GM23338 (cell line): Measurements from ENCODE around the gene CAMTA1. TPM values are rescaled to one million over a fixed set of nuclear protein-coding genes. Genes with fewer than 3 reads are reported as not detected.

Experiments
- ATAC-seq: fragments of 200-7000 bp; cut with Tn5 transposase; 3 replicates; pipeline ENCODE4 v1.9.1; 2020
- DNase-seq: peaks from one replicate; pipeline ENCODE4 v3.0.0-alpha.2; 2015; ENCODE audit warnings: low spot score
- H2AFZ ChIP-seq: fragments of 200-600 bp; sonication (generic); 2 replicates; pipeline ENCODE4 v1.8.0; 2016; ENCODE audit warnings: antibody characterized with exemption, mild to moderate bottlenecking, moderate library complexity
- H3F3A ChIP-seq: fragments of 200-600 bp; sonication (generic); replicated peaks from 2 replicates; pipeline ENCODE4 v1.8.0; 2017; ENCODE audit warnings: antibody characterized with exemption, mixed run types, low read depth
- H3K27ac ChIP-seq: fragments of 200-600 bp; sonication (generic); 2 replicates; pipeline ENCODE4 v1.6.1; 2016; ENCODE audit warnings: low read depth
- H3K27me3 ChIP-seq: fragments of 200-600 bp; sonication (generic); 2 replicates; pipeline ENCODE4 v1.8.0; 2016; ENCODE audit warnings: mild to moderate bottlenecking, mixed run types, moderate library complexity; ENCODE audit not compliant: insufficient read depth
- H3K36me3 ChIP-seq: fragments of 200-600 bp; sonication (generic); 2 replicates; pipeline ENCODE4 v1.8.0; 2016; ENCODE audit warnings: mild to moderate bottlenecking; ENCODE audit not compliant: insufficient read depth
- H3K4me1 ChIP-seq: fragments of 200-600 bp; sonication (generic); 2 replicates; pipeline ENCODE4 v1.8.0; 2016; ENCODE audit warnings: mild to moderate bottlenecking, moderate library complexity; ENCODE audit not compliant: insufficient read depth
- H3K4me2 ChIP-seq: fragments of 200-600 bp; sonication (generic); 2 replicates; pipeline ENCODE4 v1.7.1; 2017; ENCODE audit warnings: mixed run types
- H3K4me3 ChIP-seq: fragments of 200-600 bp; sonication (generic); 2 replicates; pipeline ENCODE4 v1.6.1; 2016; ENCODE audit warnings: mixed run types
- H3K79me2 ChIP-seq: fragments of 200-600 bp; sonication (generic); replicated peaks from 2 replicates; pipeline ENCODE4 v1.8.0; 2017; ENCODE audit warnings: mild to moderate bottlenecking; ENCODE audit not compliant: insufficient read depth
- H3K9me2 ChIP-seq: fragments of 200-600 bp; sonication (generic); 2 replicates; pipeline ENCODE4 v1.8.0; 2017; ENCODE audit not compliant: insufficient read depth
- H4K20me1 ChIP-seq: fragments of 200-600 bp; sonication (generic); replicated peaks from 2 replicates; pipeline ENCODE4 v1.8.0; 2017; ENCODE audit warnings: mild to moderate bottlenecking; ENCODE audit not compliant: insufficient read depth
- H3K27ac Mint-ChIP-seq: 2 replicates; pipeline ENCODE4 v1.8.0; 2020; ENCODE audit warnings: inconsistent platforms, mild to moderate bottlenecking, moderate library complexity, mixed read lengths
- H3K27me3 Mint-ChIP-seq: 3 replicates; pipeline ENCODE4 v1.8.0; 2022; ENCODE audit warnings: low read depth, mild to moderate bottlenecking, moderate library complexity, mixed read lengths, inconsistent platforms; ENCODE audit not compliant: insufficient read depth, poor library complexity
- H3K36me3 Mint-ChIP-seq: 3 replicates; pipeline ENCODE4 v1.8.0; 2021; ENCODE audit warnings: low read depth, mild to moderate bottlenecking, inconsistent platforms, moderate library complexity, mixed read lengths
- H3K4me1 Mint-ChIP-seq: 3 replicates; pipeline ENCODE4 v1.8.0; 2020; ENCODE audit warnings: mild to moderate bottlenecking, inconsistent platforms, mixed read lengths
- H3K4me3 Mint-ChIP-seq: 3 replicates; pipeline ENCODE4 v1.8.0; 2021; ENCODE audit warnings: moderate library complexity, mild to moderate bottlenecking, inconsistent platforms, mixed read lengths
- H3K9me3 Mint-ChIP-seq: 3 replicates; pipeline ENCODE4 v1.8.0; 2020; ENCODE audit warnings: moderate library complexity, mild to moderate bottlenecking, inconsistent platforms, mixed read lengths
- CREB1 ChIP-seq: fragments of 250-450 bp; sonication (Bioruptor Pico); IDR thresholded peaks from 2 replicates; pipeline ENCODE4 v1.5.0; 2020; ENCODE audit warnings: low read depth, mild to moderate bottlenecking, moderate library complexity
- CTCF ChIP-seq, 2 experiments: fragments of 200-600 bp in 1 of 2; sonication (generic) in 1 of 2; conservative IDR thresholded peaks; 2 replicates each; pipeline versions ENCODE4 v1.5.1 to v1.6.1; 2016 to 2017; ENCODE audit warnings: antibody characterized with exemption in 2 of 2, low read depth in 2 of 2, mild to moderate bottlenecking in 2 of 2, moderate library complexity in 1 of 2
- ETS1 ChIP-seq: IDR thresholded peaks from 2 replicates; pipeline ENCODE4 v1.6.1; 2016; ENCODE audit warnings: antibody characterized with exemption
- EZH2phosphoT487 ChIP-seq: fragments of 200-600 bp; sonication (generic); IDR thresholded peaks from one replicate; pipeline ENCODE4 v1.8.1; 2018; ENCODE audit warnings: antibody characterized with exemption; ENCODE audit not compliant: unreplicated experiment
- JUNB ChIP-seq: IDR thresholded peaks from one replicate; pipeline ENCODE4 v1.6.1; 2016; ENCODE audit warnings: antibody characterized with exemption; ENCODE audit not compliant: unreplicated experiment
- NANOG ChIP-seq: IDR thresholded peaks from 2 replicates; pipeline ENCODE4 v1.6.1; 2016; ENCODE audit warnings: antibody characterized with exemption, borderline replicate concordance
- POLR2AphosphoS5 ChIP-seq: IDR thresholded peaks from 2 replicates; pipeline ENCODE4 v1.6.1; 2016; ENCODE audit warnings: antibody characterized with exemption, low read depth
- STAT1 ChIP-seq: IDR thresholded peaks from one replicate; pipeline ENCODE4 v1.6.1; 2016; ENCODE audit warnings: antibody characterized with exemption; ENCODE audit not compliant: unreplicated experiment
- ZNF114 ChIP-seq: fragments of 250-450 bp; sonication (Bioruptor Pico); IDR thresholded peaks from 2 replicates; pipeline ENCODE4 v1.5.0; 2020; ENCODE audit warnings: mild to moderate bottlenecking, moderate library complexity
- ZNF331 ChIP-seq: fragments of 250-450 bp; sonication (Bioruptor Pico); IDR thresholded peaks from 2 replicates; pipeline ENCODE4 v1.5.0; 2020; ENCODE audit warnings: low read depth, mild to moderate bottlenecking, moderate library complexity
- polyA plus RNA-seq: library from polyadenylated mRNA; unstranded; fragments of >200 nt; fragmentation: Nextera tagmentation; extraction: Ambion mirVana; gene quantifications from 2 replicates; pipeline ENCODE4 v1.2.1, GENCODE V29; 2016
- total RNA-seq: library from RNA; depleted of rRNA; stranded (reverse); fragments of >200 nt; shearing (Covaris generic); gene quantifications from 2 replicates; pipeline ENCODE4 v1.2.3, GENCODE V29; 2014
- TF ChIP-seq, protein P1 (sequence below): IDR thresholded peaks from one replicate; pipeline ENCODE4 v1.6.1; 2018; ENCODE audit warnings: antibody characterized with exemption; ENCODE audit not compliant: unreplicated experiment

Gene CAMTA1
- total and polyA plus RNA-seq, 2 experiments from 2014 or later = 115 to 519 TPM

- DNase-seq (no peak), ATAC-seq (peak; percentile 40; the same call in 2 of the 3 replicates)
- H3K4me1 ChIP-seq = no peaks in the 10 kb centered on the region
- no peak overlapping the region for H3K4me2 ChIP-seq
- H3K4me3 Mint-ChIP-seq = no peak overlapping the region
- no peaks in the 10 kb centered on the region for H3K36me3 ChIP-seq
- H3K4me1 Mint-ChIP-seq = peaks cover 3% of the 10 kb centered on the region; the same call in 1 of the 3 replicates
- H3K9me3 Mint-ChIP-seq = peaks cover 17% of the 10 kb centered on the region
- H2AFZ ChIP-seq = no peak overlapping the region
- H3K9me2 ChIP-seq = no peaks in the 10 kb centered on the region; the same call in 1 of the 2 replicates
- no peaks in the 10 kb centered on the region for H4K20me1 ChIP-seq
- H3K36me3 Mint-ChIP-seq = peaks cover 16% of the 10 kb centered on the region
- peaks cover 8% of the 10 kb centered on the region for H3K27me3 Mint-ChIP-seq
- no peaks in the 10 kb centered on the region for H3K79me2 ChIP-seq
- H3K27ac ChIP-seq = no peak overlapping the region
- no peak overlapping the region for H3K4me3 ChIP-seq
- TF ChIP-seq ETS1 = no peak
- TF ChIP-seq, protein P1, sequence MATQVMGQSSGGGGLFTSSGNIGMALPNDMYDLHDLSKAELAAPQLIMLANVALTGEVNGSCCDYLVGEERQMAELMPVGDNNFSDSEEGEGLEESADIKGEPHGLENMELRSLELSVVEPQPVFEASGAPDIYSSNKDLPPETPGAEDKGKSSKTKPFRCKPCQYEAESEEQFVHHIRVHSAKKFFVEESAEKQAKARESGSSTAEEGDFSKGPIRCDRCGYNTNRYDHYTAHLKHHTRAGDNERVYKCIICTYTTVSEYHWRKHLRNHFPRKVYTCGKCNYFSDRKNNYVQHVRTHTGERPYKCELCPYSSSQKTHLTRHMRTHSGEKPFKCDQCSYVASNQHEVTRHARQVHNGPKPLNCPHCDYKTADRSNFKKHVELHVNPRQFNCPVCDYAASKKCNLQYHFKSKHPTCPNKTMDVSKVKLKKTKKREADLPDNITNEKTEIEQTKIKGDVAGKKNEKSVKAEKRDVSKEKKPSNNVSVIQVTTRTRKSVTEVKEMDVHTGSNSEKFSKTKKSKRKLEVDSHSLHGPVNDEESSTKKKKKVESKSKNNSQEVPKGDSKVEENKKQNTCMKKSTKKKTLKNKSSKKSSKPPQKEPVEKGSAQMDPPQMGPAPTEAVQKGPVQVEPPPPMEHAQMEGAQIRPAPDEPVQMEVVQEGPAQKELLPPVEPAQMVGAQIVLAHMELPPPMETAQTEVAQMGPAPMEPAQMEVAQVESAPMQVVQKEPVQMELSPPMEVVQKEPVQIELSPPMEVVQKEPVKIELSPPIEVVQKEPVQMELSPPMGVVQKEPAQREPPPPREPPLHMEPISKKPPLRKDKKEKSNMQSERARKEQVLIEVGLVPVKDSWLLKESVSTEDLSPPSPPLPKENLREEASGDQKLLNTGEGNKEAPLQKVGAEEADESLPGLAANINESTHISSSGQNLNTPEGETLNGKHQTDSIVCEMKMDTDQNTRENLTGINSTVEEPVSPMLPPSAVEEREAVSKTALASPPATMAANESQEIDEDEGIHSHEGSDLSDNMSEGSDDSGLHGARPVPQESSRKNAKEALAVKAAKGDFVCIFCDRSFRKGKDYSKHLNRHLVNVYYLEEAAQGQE = no peak
- TF ChIP-seq NANOG = no peak
- TF ChIP-seq ZNF114 = no peak
- no peak for TF ChIP-seq EZH2phosphoT487
- TF ChIP-seq STAT1 = no peak
- no peak for TF ChIP-seq POLR2AphosphoS5
- no peak for TF ChIP-seq ZNF331
- peak in 1 of 2 experiments; percentile 13; a peak in 1 of 4 replicates for TF ChIP-seq CTCF (conservative IDR thresholded peaks at IDR 0.05; ENCODE audit: low read depth in 2 of 2)
- H3K27ac Mint-ChIP-seq = no peak overlapping the region
- no peaks in the 10 kb centered on the region for H3F3A ChIP-seq
- H3K27me3 ChIP-seq = no peaks in the 10 kb centered on the region
These were observed 326.6 kb downstream of the CAMTA1 start for GRCh38 chr1:7111853-7112252.

- Mint-ChIP-seq H3K4me1 (peaks cover 9% of the 10 kb centered on the region), H3K27me3 (peaks cover 8% of the 10 kb centered on the region), H3K36me3 (peaks cover 16% of the 10 kb centered on the region), H3K27ac (no peak overlapping the region), H3K9me3 (peaks cover 23% of the 10 kb centered on the region), H3K4me3 (no peak overlapping the region)
- Histone ChIP-seq H3K4me3 (no peak overlapping the region), H3K79me2 (no peaks in the 10 kb centered on the region), H2AFZ (no peak overlapping the region), H4K20me1 (no peaks in the 10 kb centered on the region), H3F3A (no peaks in the 10 kb centered on the region), H3K4me1 (peaks cover 8% of the 10 kb centered on the region; the same call in 1 of the 2 replicates), H3K27ac (no peak overlapping the region), H3K9me2 (no peaks in the 10 kb centered on the region; the same call in 1 of the 2 replicates), H3K4me2 (no peak overlapping the region), H3K27me3 (no peaks in the 10 kb centered on the region), H3K36me3 (no peaks in the 10 kb centered on the region)
- DNase-seq (no peak), ATAC-seq (no peak)
- TF ChIP-seq CREB1 (CRISPR knock-in tag) (no peak), JUNB (no peak), CTCF (conservative IDR thresholded peaks at IDR 0.05; ENCODE audit: low read depth in 2 of 2) (no peak)
These were observed 327.9 kb downstream of the CAMTA1 start for GRCh38 chr1:7113136-7113535.
